GM18499 (cell line): Measurements from ENCODE around the gene NAT8L.

Source experiments
- ATAC-seq: cut with Tn5 transposase; IDR thresholded peaks from one replicate; pipeline ENCODE4 v1.9.1; 2021; ENCODE audit warnings: moderate number of reproducible peaks; ENCODE audit not compliant: insufficient read depth, unreplicated experiment

NAT8L gene

DNA sequence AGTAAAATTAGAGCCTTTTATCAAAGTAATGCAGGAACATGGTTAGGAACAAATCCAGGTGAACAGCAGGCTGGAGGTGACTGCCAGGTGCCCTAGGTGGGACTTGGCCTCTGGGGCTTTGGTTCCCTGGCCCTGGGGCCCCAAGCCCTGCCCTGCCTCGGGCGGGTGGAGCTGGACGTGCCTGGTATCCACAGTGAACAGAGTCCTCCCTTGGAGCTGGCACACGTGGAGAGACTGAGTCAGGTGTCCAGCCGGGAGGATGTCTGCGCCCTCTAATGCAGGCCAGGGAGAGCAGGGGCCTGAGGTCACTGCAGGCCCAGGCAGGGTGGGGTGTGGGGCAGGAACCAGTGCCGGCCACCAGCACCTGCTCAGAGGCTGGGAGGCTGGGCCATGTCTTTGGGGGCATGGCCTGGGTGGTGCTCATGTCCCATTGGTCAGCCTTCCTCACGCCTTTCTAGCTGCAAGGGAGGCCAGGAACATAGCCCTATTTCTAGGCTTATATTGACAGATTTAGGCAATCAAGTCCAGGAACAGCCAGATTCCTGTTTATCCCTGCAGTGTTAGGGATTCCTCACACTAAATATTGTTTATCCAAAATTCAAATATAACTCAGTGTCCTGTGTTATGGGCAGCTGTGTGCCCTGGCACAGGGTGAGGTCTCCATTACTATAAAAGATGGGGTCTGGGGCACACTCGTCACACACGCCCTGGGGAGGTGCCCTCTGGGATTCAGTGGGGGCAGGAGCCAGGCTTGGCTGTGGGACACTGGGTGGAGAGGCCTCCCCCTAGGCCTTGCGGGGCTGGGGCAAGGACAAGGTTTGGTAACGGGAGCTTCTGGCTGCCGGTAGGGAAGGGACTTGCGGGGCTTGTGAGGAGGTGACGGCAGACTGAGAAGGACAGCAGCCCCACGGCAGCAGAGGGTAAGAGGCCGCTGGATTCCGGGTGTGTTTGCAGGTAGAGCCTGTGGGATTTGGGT lies 14.3 kb upstream of the NAT8L start:
- no peak for ATAC-seq

DNA sequence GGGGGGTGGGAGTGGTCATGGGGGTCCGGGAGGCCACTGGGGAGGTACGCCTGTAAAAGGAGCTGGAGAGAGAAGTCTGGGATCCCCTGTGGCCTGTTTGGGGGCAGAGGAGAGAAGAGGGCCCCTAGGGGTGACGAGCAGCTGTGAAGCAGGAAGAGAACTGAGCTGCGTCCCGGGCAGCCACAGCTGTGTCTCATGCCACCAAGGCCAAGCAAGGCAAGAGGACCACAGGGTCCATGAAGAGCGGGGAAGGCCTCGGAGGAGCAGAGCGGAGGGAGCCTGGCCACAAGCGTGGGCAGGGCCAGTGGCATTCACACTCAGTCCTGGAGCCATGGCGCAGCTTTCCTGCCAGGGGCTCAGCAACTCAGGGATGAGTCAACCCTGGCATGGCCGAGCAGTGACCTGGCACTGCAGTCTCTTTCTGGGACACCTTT lies 13.6 kb upstream of the NAT8L start:
- no peak for ATAC-seq

DNA sequence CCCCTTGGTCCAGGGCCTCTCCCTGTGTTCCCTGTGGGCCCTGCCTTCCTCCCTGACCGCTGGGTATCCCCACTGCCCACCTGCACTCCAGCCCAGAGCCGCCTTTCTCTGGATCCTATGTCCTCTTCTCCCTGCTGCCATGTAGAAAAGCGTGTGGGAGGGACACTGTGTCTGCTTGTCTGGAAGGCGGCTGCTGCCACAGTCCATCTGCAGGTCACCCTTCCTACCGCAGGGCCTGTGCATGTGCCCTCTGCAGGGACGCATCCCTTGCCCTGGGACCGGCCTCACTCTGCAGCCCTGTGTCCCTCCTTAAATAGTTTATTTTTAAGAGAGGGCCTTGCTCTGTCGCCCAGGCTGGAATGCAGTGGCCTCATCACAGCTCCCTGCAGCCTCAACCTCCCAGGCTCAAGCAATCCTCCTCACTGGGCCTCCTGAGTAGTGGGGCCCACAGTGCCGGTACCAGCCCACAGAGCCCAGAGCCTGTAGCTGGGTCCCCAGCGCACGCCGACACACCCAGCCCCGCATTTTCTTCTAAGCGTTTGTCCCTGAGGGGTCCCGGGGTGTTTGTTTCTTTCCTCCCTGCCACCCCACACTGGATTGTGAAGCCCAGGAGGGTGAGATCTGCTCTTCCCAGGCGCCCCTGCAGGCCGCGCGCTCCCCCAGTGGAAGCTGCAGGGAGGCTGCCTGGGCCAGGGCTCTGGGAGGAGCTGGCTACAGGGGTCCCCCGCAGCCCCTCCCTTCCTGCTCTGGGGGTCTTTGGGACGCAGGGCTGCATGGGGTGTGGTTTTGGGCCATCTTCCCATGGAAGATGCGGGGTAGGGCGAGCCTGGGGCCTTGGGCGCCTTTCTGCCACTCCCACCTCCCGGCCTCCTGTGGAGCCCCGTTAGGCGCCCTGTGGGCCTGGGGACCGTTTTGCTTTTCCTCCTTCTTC lies 12.8 kb upstream of the NAT8L start:
- no peak for ATAC-seq

DNA sequence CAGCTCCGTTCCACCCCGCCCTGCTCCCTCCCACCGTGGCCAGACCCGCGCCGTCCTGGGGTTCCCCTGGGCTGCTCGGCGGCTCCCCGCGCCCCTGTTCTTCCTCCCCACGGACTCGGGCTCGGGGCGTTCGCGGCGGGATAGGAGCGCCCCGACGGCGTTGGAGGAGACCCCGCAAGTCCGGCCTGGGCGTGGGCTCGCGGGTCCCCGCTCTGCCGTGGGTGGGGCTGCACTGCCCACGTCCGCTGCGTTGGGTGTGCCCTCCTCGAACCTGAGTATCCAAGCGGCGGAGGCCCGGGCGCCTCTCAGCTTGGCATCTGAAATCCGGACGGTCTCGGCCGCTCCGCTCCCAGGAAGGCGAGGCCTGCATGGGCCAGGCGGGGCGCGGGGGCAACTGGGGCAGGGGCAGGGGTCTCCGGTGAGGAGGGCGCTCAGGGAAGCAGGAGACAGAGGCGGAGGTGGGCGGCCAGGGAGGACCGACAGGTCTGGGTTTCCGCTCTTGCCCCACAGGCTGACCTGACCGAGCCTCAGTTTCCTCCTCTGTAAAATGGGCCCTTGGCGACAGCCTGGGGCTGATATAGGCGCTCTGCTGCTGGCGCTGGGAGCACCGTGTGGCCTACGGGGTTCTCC lies 12.0 kb upstream of the NAT8L start:
- ATAC-seq, result no peak

DNA sequence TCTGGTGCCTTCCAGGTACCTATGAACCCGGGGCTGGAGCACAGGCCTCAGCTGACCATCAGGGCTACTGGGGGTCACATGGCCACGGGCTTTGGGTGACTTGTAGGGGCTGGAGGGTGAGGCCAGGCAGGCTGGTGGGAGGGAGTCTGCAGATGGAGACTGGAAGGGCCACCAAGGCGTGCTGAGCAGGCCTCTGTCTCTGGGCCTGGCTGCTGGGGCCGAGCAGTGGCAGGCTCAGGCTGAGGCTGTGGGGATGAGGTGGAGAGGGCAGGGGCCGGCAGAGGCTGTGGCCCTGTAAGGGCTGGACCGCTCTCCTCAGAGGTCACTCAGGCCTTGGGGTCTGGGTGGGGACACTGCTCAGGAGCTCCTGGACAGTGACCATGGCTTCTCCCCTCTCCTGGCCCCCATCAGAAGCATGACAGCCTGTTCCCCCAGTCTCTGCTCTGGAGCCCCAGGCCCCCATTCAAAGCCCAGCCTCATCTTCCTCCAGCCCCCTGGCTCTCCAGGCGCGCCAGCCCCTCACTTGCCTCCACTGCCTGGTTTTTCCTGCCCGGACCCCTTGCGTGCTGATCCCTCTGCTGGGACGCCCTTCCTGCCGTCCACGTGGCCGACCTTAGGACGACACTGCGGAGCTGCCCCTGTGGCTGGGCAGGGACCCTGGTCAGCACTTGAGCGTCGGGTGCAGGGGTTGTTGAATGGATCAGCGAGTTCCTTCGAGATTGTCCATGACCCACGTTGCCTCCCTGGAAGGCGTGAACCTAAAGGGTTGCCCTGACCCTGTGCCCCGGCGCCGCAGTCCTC lies 11.1 kb upstream of the NAT8L start:
- ATAC-seq, result no peak

DNA sequence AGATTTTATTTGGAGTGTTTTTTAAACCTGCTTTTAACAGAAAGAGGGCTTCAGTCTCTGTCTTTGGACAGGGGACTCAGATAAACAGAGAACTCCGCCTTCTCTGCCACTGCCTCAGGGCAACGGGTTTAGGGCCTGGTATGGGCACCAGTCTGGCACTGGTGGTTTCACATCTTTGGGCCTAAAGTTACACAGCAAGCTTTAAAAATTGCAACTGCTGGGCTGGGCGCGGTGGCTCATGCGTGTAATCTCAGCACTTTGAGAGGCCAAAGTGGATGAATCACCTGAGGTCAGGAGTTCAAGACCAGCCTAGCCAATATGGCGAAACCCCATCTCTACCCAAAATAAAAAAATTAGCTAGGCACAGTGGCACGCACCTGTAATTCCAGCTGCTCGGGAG lies 10.3 kb upstream of the NAT8L start:
- ATAC-seq, result no peak

DNA sequence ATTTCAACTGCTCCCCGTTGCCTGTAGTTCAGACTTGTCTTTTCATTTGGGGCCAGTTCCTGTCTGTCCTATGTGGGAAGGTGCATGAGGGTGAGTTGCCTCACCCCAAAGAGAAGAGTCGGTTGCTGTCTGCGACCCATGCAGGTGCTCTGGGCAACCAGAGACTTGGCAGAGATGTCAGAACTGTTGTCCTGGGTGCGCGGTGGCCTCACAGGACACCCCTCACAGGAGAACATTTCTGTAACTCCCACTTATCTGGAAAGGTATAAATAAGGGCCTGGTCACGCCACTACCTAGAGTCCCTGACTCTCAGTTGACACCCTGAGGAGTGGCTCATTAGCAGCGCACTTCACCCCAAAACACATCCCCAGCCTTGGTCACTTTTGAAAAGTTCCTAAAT lies 9.7 kb upstream of the NAT8L start:
- ATAC-seq, result no peak

DNA sequence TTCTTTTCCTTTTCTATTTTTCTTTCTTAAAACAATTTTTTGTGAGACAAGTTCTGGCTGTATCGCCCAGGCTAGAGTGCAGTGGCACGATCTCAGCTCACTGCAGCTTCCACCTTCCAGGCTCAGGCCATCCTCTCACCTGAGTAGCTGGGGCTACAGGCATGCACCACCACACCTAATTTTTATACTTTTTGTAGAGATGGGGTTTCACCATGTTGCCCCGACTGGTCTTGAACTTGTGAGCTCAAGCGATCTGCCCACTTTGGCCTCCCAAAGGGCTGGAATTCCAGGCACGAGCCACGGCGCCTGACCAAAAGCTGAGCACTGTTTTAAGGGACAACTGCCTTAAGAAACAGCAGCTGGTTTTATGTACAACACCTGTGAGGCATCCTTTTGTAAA lies 9.3 kb upstream of the NAT8L start:
- ATAC-seq, result no peak

DNA sequence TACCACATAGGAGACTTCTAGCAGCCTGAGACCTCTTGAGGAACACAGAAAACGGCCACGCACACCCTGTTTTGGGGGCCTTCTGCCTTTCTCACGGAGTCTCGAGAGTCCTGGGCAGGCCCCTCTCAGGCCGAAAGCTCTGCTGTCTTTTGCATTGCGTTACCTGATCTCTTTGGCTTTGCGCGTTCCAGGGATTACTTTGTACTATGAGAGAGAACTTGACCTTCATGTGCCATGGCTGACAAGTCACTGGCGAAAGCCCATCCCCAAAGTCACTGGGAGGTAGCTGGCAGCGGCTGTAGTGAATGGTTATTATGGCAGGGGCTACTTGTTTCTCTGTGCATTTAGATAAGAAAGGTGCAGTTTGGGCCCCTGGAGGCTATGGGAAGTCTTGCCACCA lies 8.0 kb upstream of the NAT8L start:
- ATAC-seq, result no peak

DNA sequence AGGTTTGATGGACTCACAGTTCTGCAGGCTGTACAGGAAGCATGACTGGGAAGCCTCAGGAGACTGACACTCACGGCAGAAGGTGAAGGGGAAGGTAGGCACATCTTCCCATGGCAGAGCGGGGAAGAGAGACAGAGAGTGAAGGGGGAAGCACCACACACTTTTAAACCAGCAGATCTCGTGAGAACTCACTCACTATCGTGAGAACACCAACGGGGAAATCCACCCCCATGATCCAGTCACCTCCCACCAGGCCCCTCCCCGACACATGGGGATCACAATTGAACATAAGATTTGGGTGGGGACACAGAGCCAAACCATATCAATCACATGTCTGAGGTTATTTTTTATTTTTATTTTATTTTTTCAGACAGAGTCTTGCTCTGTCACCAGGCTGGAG lies 4.9 kb upstream of the NAT8L start:
- no peak for ATAC-seq

DNA sequence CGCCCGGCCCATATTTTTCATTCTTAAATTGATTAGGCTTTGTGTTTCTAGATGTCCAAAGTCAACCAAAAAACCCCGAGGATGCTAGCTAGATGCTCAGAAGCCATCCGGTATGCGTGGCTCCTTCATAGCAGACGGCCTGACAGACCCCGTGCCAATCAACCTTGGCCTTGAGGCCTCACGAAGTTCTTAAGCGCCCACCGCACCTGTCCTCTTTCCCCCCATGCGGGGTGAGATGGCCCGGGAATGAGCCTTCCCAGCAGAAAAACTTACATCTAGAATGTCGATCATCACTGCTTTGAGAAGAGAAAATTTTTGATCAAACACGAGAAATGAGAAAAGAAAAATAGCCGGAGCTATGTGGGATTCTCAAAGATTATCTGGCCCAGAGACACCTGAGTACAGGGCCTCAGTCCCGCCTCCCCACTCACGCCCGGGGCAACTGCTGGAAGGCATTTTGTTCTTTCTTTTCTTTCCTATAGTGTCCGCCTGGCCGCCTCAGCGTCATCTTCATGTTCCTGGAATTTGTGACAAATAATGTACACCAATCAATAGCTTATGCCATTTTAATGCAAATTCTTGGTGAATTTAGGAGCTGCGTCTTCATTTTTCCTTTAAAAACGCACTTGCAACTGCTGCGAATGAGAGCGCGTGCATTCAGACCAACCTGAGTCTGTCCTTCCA lies 1.6 kb upstream of the NAT8L start:
- ATAC-seq, result no peak

DNA sequence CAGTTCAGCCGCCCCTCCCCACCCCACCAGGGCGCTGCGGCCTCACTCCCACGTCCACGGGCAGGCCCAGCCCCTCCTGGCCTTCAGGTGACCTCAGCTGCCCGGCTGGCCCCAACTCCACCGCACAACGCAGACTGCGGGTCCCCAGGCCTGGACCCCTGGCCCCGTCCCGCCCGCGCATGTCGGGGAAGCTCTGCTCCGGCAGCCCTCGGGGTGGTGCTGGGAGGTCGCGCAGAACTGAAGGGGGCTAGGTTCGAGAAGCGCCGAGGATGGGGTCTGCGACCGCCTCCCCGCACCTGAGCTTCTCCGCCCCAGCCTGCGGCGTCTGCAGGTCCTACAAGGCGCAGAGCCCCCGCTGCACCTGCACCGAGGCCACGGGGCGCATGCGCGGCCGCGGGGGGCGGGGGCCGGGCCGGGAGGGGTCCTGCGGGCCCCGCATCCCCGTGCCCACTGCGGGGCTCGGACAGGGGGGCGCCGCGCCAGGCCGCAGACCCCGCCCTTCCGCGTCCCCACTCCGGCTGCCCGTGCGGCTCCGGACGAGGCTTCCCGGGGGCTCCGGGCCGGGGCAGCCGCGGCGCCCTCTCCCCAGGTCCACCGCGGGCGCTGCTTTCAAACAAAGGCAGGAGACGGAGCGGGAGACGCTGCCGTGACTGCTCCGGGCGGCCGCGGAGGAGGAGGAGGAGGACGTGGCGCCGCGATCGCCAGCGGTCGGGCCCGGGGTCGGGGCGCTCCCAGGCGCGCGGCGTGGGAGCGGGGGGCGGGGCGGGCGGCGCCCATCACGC lies 672 bp upstream of the NAT8L start:
- ATAC-seq, result no peak

DNA sequence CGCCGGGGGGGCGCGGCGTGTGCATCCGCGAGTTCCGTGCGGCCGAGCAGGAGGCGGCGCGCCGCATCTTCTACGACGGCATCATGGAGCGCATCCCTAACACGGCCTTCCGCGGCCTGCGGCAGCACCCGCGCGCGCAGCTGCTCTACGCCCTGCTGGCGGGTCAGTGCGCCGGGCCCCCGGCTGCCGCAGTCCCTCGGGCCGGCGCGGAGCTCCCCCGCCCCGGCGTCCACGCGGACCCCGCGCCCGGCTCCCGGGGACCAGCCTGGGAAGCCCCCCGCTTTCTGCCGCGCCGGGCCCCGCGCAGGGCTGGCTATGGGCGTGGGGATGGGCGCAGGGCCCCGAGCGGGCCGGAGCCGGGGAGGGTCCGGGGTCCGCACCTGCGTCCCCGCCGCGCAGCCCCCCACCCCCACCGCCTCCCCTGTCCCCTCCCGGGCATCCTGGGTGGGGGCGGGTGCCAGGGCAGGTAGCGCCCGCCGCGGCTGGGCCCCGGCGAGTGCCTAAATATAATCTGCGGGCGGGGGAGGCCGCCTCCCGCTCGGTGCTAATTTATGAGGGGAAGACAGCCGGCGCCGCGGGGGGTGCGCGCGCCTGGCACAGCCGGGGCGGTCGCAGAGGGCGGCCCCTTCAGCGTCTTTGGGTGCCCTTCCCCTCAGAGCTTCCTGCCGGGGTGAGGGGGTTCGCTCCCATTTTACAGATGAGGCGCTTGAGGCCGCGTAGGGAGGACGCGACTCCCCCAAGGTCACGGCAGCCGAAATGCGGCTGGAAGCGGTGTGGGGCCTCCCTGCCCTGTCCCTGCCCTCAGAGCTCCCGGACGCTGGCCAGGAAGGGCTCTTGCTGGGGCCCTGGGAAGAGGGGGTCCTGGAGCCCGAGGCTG lies 837 bp downstream of the NAT8L start:
- ATAC-seq, result no peak

DNA sequence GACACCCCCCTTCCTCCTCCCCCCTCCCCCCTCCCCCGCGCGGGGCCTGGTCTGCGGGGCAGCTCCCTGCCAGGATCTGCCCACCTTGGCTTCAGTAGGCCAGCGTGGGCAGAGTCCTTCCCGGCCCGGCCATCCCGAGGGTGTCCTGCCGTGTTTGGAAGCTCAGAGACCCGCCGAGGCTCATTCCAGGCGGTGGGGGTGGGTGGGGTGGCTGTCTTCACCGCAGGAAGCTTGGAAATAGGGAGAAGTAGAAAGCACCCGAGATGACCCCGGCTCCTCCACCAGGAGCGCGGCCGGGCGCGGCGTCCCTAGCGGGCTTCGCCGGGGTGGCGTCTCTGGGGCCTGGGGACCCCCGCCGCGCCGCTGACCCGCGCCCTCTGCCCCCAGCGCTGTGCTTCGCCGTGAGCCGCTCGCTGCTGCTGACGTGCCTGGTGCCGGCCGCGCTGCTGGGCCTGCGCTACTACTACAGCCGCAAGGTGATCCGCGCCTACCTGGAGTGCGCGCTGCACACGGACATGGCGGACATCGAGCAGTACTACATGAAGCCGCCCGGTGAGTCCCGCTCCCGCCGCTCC lies 1.6 kb downstream of the NAT8L start:
- ATAC-seq, result no peak

DNA sequence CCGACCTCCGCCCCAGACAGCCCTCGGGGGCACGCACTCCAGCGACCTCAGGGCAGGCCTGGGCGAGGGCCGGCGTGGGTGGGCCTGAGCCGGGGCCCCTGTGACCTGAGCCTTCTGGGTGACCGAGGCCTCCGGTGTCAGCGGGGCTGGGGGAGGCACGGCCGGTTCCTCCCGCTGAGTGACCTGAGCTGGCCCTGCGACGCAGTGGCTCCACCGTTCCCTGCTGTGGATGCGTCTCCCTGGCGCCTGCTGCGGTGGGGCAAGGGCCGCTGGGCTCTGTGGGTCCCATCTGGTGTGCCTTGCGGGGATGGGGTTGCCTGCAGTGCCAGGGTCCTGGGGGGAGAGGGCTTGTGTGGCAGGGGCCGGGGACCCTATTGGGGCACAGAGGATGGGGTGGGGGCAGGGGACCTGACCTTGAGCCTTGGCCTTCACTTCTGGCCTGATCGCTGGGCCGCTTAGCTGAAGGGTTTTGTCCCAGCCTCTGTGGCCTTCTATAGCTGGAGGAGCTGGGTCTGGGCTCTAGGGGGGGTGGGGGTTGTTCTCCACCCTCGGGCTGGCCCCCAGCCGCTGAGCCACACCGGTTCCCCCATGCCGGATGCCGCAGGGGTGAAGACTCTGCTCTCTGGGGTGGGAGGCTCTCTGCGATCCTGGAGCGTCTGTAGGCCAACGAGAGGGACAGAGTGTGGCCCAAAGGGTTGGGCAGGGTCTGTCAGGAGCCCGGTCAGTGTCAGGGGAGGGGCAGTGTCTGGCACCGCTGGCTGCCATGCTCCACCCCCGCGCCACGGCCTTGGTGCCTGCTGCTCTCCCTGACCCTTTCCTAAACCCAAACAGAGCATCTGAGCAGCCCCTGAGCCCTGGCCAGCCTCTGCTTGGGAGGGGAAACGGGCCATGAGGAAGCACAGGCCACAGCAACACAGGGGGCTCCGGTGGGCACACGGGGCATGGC lies 2.3 kb downstream of the NAT8L start:
- ATAC-seq, result no peak

DNA sequence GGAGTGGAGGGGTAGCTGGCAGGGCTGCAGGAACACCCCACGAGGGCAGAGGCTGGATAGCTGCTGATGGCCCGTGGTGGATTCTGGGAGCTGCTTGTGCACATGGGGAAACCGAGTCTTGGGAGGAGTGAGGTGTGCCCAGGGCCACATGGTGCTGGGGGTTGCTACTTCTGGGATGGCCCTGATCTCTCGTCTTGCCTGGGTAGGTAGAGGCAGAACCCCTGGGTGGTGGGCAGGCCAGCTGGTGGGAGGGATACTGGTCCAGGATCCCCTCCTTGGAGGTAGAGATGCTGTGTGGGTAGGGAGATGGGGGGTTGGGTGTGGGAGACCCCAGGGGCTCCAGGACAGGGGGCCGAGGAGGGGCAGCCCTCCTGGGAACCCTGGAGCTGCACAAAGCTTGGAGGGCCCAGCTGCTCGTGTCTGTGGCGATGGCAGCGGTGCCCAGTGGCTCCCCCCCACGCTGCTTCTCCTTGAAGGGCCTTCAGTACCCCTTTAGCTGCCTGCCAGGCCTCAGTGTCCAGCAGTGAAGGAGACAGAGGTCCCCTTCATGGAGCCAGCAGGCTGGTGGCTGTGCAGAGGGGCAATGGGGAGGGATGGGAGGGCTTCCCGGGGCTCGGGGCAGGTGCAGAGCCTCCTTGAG lies 3.2 kb downstream of the NAT8L start:
- no peak for ATAC-seq
